GM19099 (cell line): Measurements from ENCODE around the gene LRRC8A.

Experiments
- POLR2A ChIP-seq: IDR thresholded peaks from 3 replicates; pipeline ENCODE4 v1.6.1; 2011; ENCODE audit warnings: low read depth; ENCODE audit not compliant: insufficient read length; ENCODE audit errors: extremely low read depth

The LRRC8A gene

DNA sequence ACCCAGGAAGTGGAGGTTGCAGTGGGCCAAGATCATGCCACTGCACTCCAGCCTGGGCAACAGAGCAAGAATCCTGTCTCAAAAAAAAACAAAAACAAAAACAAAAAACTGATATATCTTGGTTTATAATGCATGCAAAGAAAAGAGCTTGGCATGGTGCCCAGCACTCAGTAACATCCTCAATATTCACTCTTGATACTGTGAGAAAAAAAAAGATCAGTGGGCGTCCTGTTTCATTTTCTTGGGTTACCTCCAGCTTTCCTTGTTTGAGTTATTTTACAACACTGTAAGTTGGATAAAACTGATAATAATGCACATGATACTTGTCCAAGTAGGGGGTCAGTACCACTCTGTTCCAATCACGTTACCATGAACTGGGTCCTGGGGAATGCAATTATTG, 46.7 kb downstream of the LRRC8A start:
- no peak for TF ChIP-seq POLR2A

DNA sequence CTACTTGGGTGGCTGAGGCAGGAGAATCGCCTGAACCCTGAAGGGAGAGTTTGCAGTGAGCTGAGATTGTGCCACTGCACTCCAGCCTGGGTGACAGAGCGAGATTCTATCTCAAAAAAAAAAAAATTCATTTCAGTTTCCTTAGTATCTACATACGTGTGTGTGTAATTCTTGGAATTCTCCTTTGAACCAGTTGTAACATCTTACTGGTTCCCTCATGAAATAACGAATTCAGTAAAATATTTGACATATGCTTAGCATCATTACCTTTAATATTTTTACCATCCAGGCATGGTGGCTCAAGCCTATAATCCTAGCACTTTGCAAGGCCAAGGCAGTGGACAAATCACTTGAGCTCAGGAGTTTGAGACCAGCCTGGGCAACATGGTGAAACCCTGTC, 47.6 kb downstream of the LRRC8A start:
- no peak for TF ChIP-seq POLR2A

- no peak for TF ChIP-seq POLR2A
These were observed 51.8 kb downstream of the LRRC8A start for GRCh38 chr9:128933731-128934130.

- no peak for TF ChIP-seq POLR2A
These were observed 54.4 kb downstream of the LRRC8A start for GRCh38 chr9:128936171-128936865.

DNA sequence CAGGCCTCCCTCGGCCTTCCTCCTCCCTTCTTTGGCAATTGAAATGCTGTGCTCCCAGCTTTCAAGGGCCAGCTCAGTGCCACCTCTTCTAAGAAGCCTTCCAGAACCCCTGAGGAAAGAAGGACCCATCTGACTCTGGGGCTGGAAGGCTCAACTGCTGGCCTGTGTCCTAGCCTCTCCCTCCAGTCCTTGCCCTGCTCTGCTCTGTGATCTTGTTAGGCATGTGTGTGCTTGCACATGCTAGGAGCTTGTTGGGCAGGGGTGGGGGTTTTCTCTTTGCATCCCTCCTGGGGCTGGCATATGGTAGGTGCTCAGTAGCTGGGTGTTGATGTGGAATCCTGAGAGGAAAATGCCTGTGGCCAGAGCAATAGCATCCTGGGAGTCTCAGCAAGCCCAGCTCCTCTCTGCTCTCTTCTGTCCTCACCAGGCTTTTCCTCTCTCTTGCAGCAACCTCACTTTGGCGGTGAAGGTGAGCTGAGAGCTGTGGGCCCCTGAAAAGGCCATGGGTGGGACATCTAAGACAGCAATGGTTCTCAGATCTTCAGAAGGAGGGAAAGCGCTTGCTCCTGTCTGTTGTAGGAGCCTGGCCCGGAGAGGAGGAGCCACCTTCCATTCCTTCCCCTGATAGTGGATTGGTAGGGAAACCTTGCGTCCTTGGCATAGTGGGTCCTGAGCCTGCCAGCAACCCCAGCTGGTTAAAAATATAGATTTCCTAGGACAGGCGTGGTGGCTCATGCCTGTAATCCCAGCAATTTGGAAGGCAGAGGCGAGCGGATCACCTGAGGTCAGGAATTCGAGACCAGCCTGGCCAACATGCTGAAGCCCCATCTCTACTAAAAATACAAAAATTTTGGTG, 55.6 kb downstream of the LRRC8A start:
- TF ChIP-seq POLR2A = no peak

- no peak for TF ChIP-seq POLR2A
These were observed 58.5 kb downstream of the LRRC8A start for GRCh38 chr9:128940271-128940921.

- TF ChIP-seq POLR2A = no peak
These were observed 59.2 kb downstream of the LRRC8A start for GRCh38 chr9:128940946-128941755.

DNA sequence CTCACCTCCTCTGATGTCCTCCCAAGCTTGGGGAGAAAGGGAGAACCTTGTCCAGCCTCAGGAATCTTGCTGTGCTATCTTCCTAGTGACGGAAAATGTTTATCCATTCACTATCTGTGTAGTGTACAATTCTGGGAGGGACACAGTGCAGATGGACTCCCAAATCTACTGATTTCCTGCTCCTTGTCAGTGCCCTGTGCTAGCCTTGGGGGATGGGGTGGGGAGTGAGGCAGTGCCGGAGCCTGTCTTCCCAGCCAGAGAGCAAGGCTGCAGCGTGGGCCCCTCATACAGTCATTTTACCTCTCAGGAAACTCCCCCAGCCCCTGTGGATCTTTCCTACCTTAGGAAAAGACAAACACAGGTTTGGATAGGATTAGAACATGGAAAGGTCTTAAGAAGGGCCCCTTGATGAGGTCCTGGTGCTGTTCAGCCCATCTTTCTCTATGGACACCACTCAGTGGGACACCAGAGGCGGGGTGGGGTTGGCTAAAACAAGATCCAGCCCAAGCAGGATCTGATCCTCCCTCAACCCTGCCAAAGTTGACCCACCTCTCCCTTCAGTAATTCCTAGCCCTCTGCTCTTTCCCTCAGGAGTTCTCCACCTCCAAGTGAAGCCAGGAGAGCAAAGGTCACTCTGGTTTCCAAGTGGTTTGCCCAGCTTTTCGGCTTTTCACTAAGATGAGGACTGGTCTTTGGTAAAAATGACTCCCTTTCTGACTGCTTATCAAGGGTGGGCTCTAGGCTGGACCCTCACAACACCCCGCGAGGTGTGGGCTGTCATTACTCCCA, 62.1 kb downstream of the LRRC8A start:
- no peak for TF ChIP-seq POLR2A

GRCh38 chr9:128945798-128946501, 64.0 kb downstream of the LRRC8A start:
- TF ChIP-seq POLR2A = no peak

GRCh38 chr9:128946571-128947276, 64.8 kb downstream of the LRRC8A start:
- TF ChIP-seq POLR2A = no peak

DNA sequence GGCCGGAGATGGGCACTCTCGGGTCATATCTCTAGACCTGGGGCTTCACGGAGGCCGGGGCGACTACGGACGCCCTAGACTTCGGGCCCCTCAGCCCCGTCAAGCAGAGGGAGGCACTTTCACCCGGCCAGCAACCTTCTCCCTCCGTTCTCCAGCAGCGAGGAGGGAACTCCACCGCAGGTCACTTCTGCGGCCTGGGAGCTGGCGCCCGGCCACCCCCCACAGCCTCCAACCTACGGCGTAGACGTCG, 65.3 kb downstream of the LRRC8A start:
- TF ChIP-seq POLR2A = no peak

- TF ChIP-seq POLR2A = peak; percentile 98
These were observed 65.8 kb downstream of the LRRC8A start, which contains the start of the genes DOLK and NUP188 for GRCh38 chr9:128947527-128948301. Gene DOLK, minus strand, starts transcription at chr9:128947603. Its CDS starts 300 bp downstream, at chr9:128947303. Gene NUP188, plus strand, starts transcription at chr9:128947699. Its CDS starts 21 bp downstream, at chr9:128947720.
